Endothelial cell of umbilical vein (primary cell): ENCODE results near the gene WFIKKN2. TPM values are rescaled to one million over a fixed set of nuclear protein-coding genes. Genes with fewer than 3 reads are reported as not detected.

ENCODE experiments used
- BruUV-seq: library from RNA; stranded (reverse); fragments of 400-500 nt; replicated peaks from 2 replicates; lab custom pipeline; 2021; lab: Mats Ljungman, UMichigan
- CTCF ChIA-PET: fragments of 300-600, 350-600 bp; sonication (Branson Sonifier 250); formaldehyde crosslinking; loops from one replicate; lab custom pipeline; 2021; ENCODE audit warnings: antibody characterized with exemption, inconsistent platforms; lab: Charles Lee
- POLR2A ChIA-PET: fragments of 300-600, 350-600 bp; sonication (Branson Sonifier 250); formaldehyde crosslinking; loops from one replicate; lab custom pipeline; 2021; ENCODE audit warnings: antibody characterized with exemption, inconsistent platforms; lab: Charles Lee
- DNase-seq: peaks from one replicate; pipeline ENCODE4 v3.0.0-alpha.2; 2011; ENCODE audit warnings: low read depth, low spot score
- FAIRE-seq: peaks from 2 replicates; lab custom pipeline; 2011; peaks lifted over from hg19 to GRCh38; lab: Jason Lieb, UNC
- H2AFZ ChIP-seq: 2 replicates; pipeline ENCODE4 v1.6.0; 2012; ENCODE audit warnings: low read depth, low read length, control low read depth, inconsistent platforms
- H3K27ac ChIP-seq: 2 replicates; pipeline ENCODE4 v1.5.1; 2011; ENCODE audit warnings: low read depth, mild to moderate bottlenecking, control low read depth, low read length, moderate library complexity; ENCODE audit not compliant: insufficient read depth
- H3K27me3 ChIP-seq, 2 experiments: 2 replicates each; pipeline versions ENCODE4 v1.6.0 to v1.6.1; 2011; ENCODE audit warnings: low read length in 2 of 2, mixed read lengths in 1 of 2; ENCODE audit not compliant: control insufficient read depth in 2 of 2, insufficient read depth in 2 of 2
- H3K36me3 ChIP-seq, 2 experiments: 2 replicates in 1 of 2; 3 replicates in 1 of 2; pipeline ENCODE4 v1.5.1; 2011; ENCODE audit warnings: low read length in 2 of 2, mild to moderate bottlenecking in 1 of 2, moderate library complexity in 1 of 2; ENCODE audit not compliant: control insufficient read depth in 2 of 2, insufficient read depth in 2 of 2; ENCODE audit errors: extremely low read depth in 1 of 2
- H3K4me1 ChIP-seq: 3 replicates; pipeline ENCODE4 v1.5.1; 2011; ENCODE audit warnings: mild to moderate bottlenecking, low read length; ENCODE audit not compliant: control insufficient read depth, insufficient read depth; ENCODE audit errors: extremely low read depth
- H3K4me2 ChIP-seq: 2 replicates; pipeline ENCODE4 v1.6.1; 2011; ENCODE audit warnings: low read length, control low read depth, mixed read lengths; ENCODE audit not compliant: insufficient read depth
- H3K4me3 ChIP-seq, 3 experiments: fragments of 200-600 bp in 1 of 3; sonication (generic), shearing (Covaris generic) in 1 of 3; replicated peaks in 1 of 3; 2 replicates each; pipeline ENCODE4 v1.5.1; 2011 to 2016; ENCODE audit warnings: control low read depth in 3 of 3, low read length in 3 of 3, mild to moderate bottlenecking in 2 of 3, inconsistent platforms in 1 of 3, low read depth in 1 of 3, moderate library complexity in 1 of 3; ENCODE audit not compliant: insufficient read depth in 1 of 3
- H3K79me2 ChIP-seq: 2 replicates; pipeline ENCODE4 v1.6.0; 2012; ENCODE audit warnings: low read length, inconsistent platforms; ENCODE audit not compliant: control insufficient read depth, insufficient read depth
- H3K9ac ChIP-seq: replicated peaks from 2 replicates; pipeline ENCODE3; 2011; ENCODE audit warnings: low read length, control low read depth; ENCODE audit not compliant: insufficient read depth; ENCODE audit errors: extremely low read depth
- H3K9me1 ChIP-seq: replicated peaks from 3 replicates; pipeline ENCODE4 v1.6.0; 2011; ENCODE audit warnings: mild to moderate bottlenecking, low read length; ENCODE audit not compliant: control insufficient read depth, insufficient read depth; ENCODE audit errors: extremely low read depth
- H3K9me3 ChIP-seq: replicated peaks from 2 replicates; pipeline ENCODE4 v1.5.1; 2012; ENCODE audit warnings: low read length, inconsistent platforms; ENCODE audit not compliant: control insufficient read depth, insufficient read depth
- H4K20me1 ChIP-seq: replicated peaks from 2 replicates; pipeline ENCODE3; 2011; ENCODE audit warnings: mild to moderate bottlenecking, low read length; ENCODE audit not compliant: control insufficient read depth, insufficient read depth; ENCODE audit errors: extremely low read depth
- MYC ChIP-seq: IDR thresholded peaks from one replicate; pipeline ENCODE4 v1.6.1; 2011; ENCODE audit warnings: mild to moderate bottlenecking, low read depth, low read length
- POLR2A ChIP-seq: IDR thresholded peaks from 2 replicates; pipeline ENCODE4 v1.6.1; 2012; ENCODE audit warnings: low read depth, mild to moderate bottlenecking, control low read depth, low read length
- POLR2AphosphoS5 ChIP-seq: IDR thresholded peaks from 2 replicates; pipeline ENCODE4 v1.6.1; 2012; ENCODE audit warnings: low read depth, mild to moderate bottlenecking, control low read depth, low read length, moderate library complexity; ENCODE audit not compliant: insufficient read depth
- dilution Hi-C: fragments of 300-500 bp; cut with MboI; formaldehyde crosslinking; loops from one replicate; pipeline ENCODE4 v1.15.0; 2019; ENCODE audit warnings: low sequenced_read_pairs; ENCODE audit not compliant: extremely low pct_ligation_motif_present
- intact Hi-C: fragments of 100-400 bp; cut with micrococcal nuclease; formaldehyde crosslinking; loops from one replicate; pipeline ENCODE4 v1.10.0; 2022
- polyA plus RNA-seq, 4 experiments: library from polyadenylated mRNA; depleted of rRNA in 3 of 4; stranded (reverse) in 3 of 4; unstranded in 1 of 4; fragments of >200 nt; gene quantifications; 2 replicates each; pipeline versions ENCODE4 v1.2.1 to v1.2.3, GENCODE V29; 2011 to 2012; ENCODE audit warnings: missing spikeins in 1 of 4
- total RNA-seq: library from RNA; stranded (reverse); gene quantifications from 2 replicates; pipeline ENCODE4 v1.2.3, GENCODE V29; 2021
- TF ChIP-seq, protein P1 (sequence below), 2 donors: IDR thresholded peaks; 1 replicate in 1 of 2; 2 replicates in 1 of 2; pipeline ENCODE4 v1.5.1; 2011; ENCODE audit warnings: low read length in 2 of 2, mild to moderate bottlenecking in 2 of 2, moderate library complexity in 2 of 2, control low read depth in 1 of 2, inconsistent platforms in 1 of 2, low read depth in 1 of 2; ENCODE audit not compliant: insufficient read depth in 1 of 2; ENCODE audit errors: extremely low read depth in 1 of 2

Gene WFIKKN2
- total and polyA plus RNA-seq, 2 donors (not counting 3 experiments of a cell fraction or from before 2014, with no cell fraction given) = 0.03 TPM; not detected in 1

DNA sequence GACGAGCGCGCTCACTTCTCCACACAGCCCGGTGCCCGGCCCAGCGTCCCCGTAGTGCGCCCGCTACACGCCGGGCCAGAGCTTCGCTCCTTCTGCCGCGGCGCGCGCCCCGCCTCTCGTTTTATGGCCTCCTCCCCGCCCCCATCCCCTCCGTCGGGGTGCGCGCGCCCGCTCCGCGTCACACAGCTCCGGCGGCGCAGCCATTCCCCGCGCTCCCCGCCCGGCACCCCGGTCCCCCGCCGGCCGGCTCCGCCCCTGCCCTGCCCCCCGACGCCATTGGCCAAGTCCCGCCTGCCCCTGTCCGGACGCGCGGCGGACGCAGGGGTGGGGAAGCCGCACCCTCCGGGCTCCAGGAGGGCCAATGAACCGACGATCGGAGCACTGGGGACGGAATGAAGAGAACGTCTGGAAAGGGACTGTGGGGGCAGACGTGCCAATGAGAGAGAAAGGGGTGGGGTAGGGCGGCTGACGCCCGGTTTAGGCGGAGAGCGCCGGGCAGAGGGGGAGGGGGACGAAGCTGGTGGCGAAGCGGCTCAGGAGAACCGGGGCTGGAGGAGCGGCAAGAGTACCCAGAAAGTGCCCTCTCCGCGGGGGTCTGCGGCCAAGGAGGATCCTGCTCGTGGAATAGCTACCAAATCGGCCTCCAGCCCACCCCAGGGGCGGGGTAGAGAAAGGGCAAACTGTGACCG, 31.0 kb downstream of the WFIKKN2 start, which contains the start of gene TOB1:
Gene TOB1 (minus strand): TSS at position 94 of the 689 bp plus-strand sequence. CDS start 2,337 bp downstream, outside the sequence.
- Histone ChIP-seq H3K4me2 (peak within 1 kb of the TSS; percentile 96), H3K36me3 (peaks cover 2 to 5% of the 10 kb centered on the region in 2 experiments), H3K9me3 (no peaks in the 10 kb centered on the region), H3K27me3 (peaks cover 0 to under 1% of the 10 kb centered on the region in 2 experiments), H3K27ac (peak within 1 kb of the TSS; percentile 38), H3K79me2 (peaks cover 4% of the 10 kb centered on the region), H3K9ac (peak within 1 kb of the TSS; percentile 73), H3K4me3 (peak within 1 kb of the TSS; percentile 48 to 82 (median 63)), H3K4me1 (peaks cover 11% of the 10 kb centered on the region), H2AFZ (peak within 1 kb of the TSS; percentile 77), H4K20me1 (no peaks in the 10 kb centered on the region), H3K9me1 (no peaks in the 10 kb centered on the region)
- dilution Hi-C loops (no loop called here), intact Hi-C loops (loop anchor here (1.0 to 5.0 kb wide), 7 partner anchors 52 to 396 kb away; partner anchors contain the start of genes MBTD1, NME1, SPAG9 and UTP18)
- ChIA-PET POLR2A (interaction anchor here (0.6 to 2.9 kb wide), 34 partner anchors 9 to 369 kb away, joined by 3 to 67 read pairs (median 4); partner anchors contain the start of genes NME1, NME2 and SPAG9), CTCF (interaction anchor here (1.0 to 8.0 kb wide), 8 partner anchors 15 to 287 kb away, joined by 3 to 149 read pairs (median 4); partner anchors contain the start of gene NME1)
- no TSS peak for BruUV-seq
- FAIRE-seq (peak; percentile 83), DNase-seq (peak; percentile 98)
- peak; percentile 99 for TF ChIP-seq POLR2A
- TF ChIP-seq POLR2AphosphoS5 = peak; percentile 100
- no peak for TF ChIP-seq MYC
- TF ChIP-seq, protein P1, sequence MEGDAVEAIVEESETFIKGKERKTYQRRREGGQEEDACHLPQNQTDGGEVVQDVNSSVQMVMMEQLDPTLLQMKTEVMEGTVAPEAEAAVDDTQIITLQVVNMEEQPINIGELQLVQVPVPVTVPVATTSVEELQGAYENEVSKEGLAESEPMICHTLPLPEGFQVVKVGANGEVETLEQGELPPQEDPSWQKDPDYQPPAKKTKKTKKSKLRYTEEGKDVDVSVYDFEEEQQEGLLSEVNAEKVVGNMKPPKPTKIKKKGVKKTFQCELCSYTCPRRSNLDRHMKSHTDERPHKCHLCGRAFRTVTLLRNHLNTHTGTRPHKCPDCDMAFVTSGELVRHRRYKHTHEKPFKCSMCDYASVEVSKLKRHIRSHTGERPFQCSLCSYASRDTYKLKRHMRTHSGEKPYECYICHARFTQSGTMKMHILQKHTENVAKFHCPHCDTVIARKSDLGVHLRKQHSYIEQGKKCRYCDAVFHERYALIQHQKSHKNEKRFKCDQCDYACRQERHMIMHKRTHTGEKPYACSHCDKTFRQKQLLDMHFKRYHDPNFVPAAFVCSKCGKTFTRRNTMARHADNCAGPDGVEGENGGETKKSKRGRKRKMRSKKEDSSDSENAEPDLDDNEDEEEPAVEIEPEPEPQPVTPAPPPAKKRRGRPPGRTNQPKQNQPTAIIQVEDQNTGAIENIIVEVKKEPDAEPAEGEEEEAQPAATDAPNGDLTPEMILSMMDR (IDR thresholded peaks at IDR 0.05; ENCODE audit: extremely low read depth in 1 of 2, insufficient read depth in 1 of 2, low read depth in 1 of 2, low read length in 2 of 2) = no peak
